Heart left ventricle (tissue), 16 donors: ENCODE results near the gene TMED3. TPM values are rescaled to one million over a fixed set of nuclear protein-coding genes. Genes with fewer than 3 reads are reported as not detected.
A peak's percentile ranks its signal among the peaks of the same experiment; 100 is the strongest.

Experiments
- ATAC-seq, 4 donors: fragments of 200-7000 bp; cut with Tn5 transposase; one replicate each; pipeline ENCODE4 v1.9.1; 2020 to 2022; ENCODE audit warnings: moderate library complexity in 4 of 4, mild to moderate bottlenecking in 3 of 4, moderate number of reproducible peaks in 1 of 4
- DNase-seq, 5 donors: peaks; one replicate each; pipeline ENCODE4 v3.0.0-alpha.2; 2020
- H3K27ac ChIP-seq, 12 donors: fragments of 200-600 bp; sonication (generic) in 4 of 12; one replicate each; pipeline versions ENCODE4 v1.5.0 to v1.8.0; 2016 to 2022; ENCODE audit warnings: mild to moderate bottlenecking in 2 of 12
- H3K27me3 ChIP-seq, 9 donors: fragments of 200-600 bp; sonication (generic) in 2 of 9; one replicate each; pipeline versions ENCODE4 v1.5.1 to v1.8.0; 2016 to 2022; ENCODE audit warnings: mild to moderate bottlenecking in 3 of 9
- H3K36me3 ChIP-seq, 9 donors: fragments of 200-600 bp; sonication (generic) in 2 of 9; one replicate each; pipeline versions ENCODE4 v1.5.0 to v1.8.0; 2018 to 2022; ENCODE audit warnings: mild to moderate bottlenecking in 2 of 9
- H3K4me1 ChIP-seq, 12 donors: fragments of 200-600 bp; sonication (generic) in 4 of 12; one replicate each; pipeline versions ENCODE4 v1.5.0 to v1.8.0; 2016 to 2022; ENCODE audit warnings: mild to moderate bottlenecking in 3 of 12
- H3K4me3 ChIP-seq, 12 donors: fragments of 200-600 bp; sonication (generic) in 4 of 12; one replicate each; pipeline versions ENCODE4 v1.5.0 to v1.8.0; 2017 to 2022; ENCODE audit warnings: mild to moderate bottlenecking in 9 of 12, moderate library complexity in 4 of 12
- H3K9me3 ChIP-seq, 12 donors: fragments of 200-600 bp; sonication (generic) in 4 of 12; one replicate each; pipeline versions ENCODE4 v1.5.0 to v1.8.0; 2016 to 2022; ENCODE audit warnings: mild to moderate bottlenecking in 1 of 12
- POLR2A ChIP-seq, 2 donors: fragments of 450-650 bp; IDR thresholded peaks; one replicate each; pipeline ENCODE4 v1.6.1; 2017; ENCODE audit warnings: antibody characterized with exemption in 2 of 2, mild to moderate bottlenecking in 2 of 2, moderate library complexity in 2 of 2
- WGBS, 4 donors: extraction: QIAGEN DNeasy Blood & Tissue Kit in 2 of 4; methylation state at CpG; one replicate each; pipeline versions ENCODE4 v1.1.5 to v1.1.7; 2013 to 2018; 5-methylcytosine and 5-hydroxymethylcytosine counted together
- intact Hi-C, 10 donors: fragments of 100-400 bp; cut with DNase I; formaldehyde crosslinking; loops; one replicate each; pipeline versions ENCODE4 v1.11.1 to v1.14.2; 2022
- polyA plus RNA-seq, 2 donors: library from polyadenylated mRNA; stranded (reverse); fragments of 200-250 nt; gene quantifications; one replicate each; pipeline ENCODE4 v1.2.3, GENCODE V29; 2013
- total RNA-seq, 9 donors: library from RNA; depleted of rRNA in 2 of 9; stranded (reverse); fragments of >200 nt in 2 of 9; fragmentation: NEBNext Ultra II Directional in 3 of 9; extraction: Animal tissue kit (Norgen Biotek cat#: 25700) in 3 of 9; gene quantifications; one replicate each; pipeline versions ENCODE4 v1.1.0 to v1.2.4, GENCODE V29; 2016 to 2023
- TF ChIP-seq, protein P1 (sequence below), 12 donors: fragments of 200-600 bp; sonication (generic) in 4 of 12; IDR thresholded peaks; one replicate each; pipeline versions ENCODE4 v1.5.0 to v1.8.0; 2018 to 2022; ENCODE audit warnings: antibody characterized with exemption in 12 of 12, mild to moderate bottlenecking in 5 of 12
- donor health status: ischemic (EF 13 %, LVEDD 7.1; RV severe dilation, severe dysfunction).
- donor health status: healthy with polysubstance abuse.
- donor health status: DM: no; HTN: yes; CAD: no.
- donor health status: DM: no; HTN: no; CAD: no.
- donor health status: ischemic (EF 25% LVEDD 6.9; RV normal size, moderate dysfunction).
- donor health status: ischemic (EF 25% LVEDD 5.7; RV mildly dilated, moderate dysfunction).
- donor health status: healthy.
- donor health status: DM: yes; HTN: yes; CAD: no.
- donor health status: ischemic (EF 35%, LVEDD 5.7; RV mildly dilated, moderate dysfunction).
- donor health status: nonischemic (EF 11% LVEDD 7.7; RV severe dilation, severe dysfunction).
- donor health status: DM: yes; HTN: yes; CAD: no.
- donor health status: PGD.
- donor health status: ischemic (EF 29% LVEDD 5.4; RV normal size, mild dysfunction).
- donor health status: nonischemic (EF 23%, LVEDD 6.1; RV moderate dilation, normal function).

Gene TMED3
- total and polyA plus RNA-seq, 11 donors: 16.5 to 48.2 (median 24.6) TPM

DNA sequence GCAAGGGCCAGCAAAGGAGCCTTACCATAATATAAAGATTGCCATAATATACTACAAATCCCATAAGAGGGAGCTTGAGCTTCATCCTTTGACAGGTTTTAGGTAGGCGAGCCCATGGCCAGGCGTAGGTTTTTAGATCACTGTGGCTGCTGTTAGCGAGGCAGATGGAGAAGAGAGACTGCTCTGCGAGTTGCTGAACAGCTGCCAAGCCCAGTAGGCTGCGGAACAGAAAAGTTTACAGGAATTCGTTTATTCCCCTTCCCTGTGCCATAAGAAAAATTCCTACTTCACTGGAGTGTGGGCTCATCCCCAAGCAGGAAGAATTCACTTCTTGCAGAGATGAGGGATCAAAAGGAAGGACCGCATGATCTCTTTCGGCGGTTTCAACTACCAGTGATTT, 30.5 kb downstream of the TMED3 start:
- Histone ChIP-seq H3K9me3 (peaks cover 0 to 4% (median 0%) of the 10 kb centered on the region in 12 donors), H3K4me1 (peaks cover 0 to 5% (median 0%) of the 10 kb centered on the region in 12 donors), H3K27me3 (no peaks in the 10 kb centered on the region), H3K27ac (no peak overlapping the region), H3K4me3 (no peak overlapping the region), H3K36me3 (no peaks in the 10 kb centered on the region)
- intact Hi-C loops: loop anchor here in 1 of 10 donors (5.0 kb wide), 1 partner anchor 511 kb away; no protein-coding TSS in a partner anchor
- DNase-seq: no peak
- WGBS, 4 donors: 29 to 39% (median 34%) methylated on average over 9 of the region's 9 CpGs
- TF ChIP-seq, protein P1, sequence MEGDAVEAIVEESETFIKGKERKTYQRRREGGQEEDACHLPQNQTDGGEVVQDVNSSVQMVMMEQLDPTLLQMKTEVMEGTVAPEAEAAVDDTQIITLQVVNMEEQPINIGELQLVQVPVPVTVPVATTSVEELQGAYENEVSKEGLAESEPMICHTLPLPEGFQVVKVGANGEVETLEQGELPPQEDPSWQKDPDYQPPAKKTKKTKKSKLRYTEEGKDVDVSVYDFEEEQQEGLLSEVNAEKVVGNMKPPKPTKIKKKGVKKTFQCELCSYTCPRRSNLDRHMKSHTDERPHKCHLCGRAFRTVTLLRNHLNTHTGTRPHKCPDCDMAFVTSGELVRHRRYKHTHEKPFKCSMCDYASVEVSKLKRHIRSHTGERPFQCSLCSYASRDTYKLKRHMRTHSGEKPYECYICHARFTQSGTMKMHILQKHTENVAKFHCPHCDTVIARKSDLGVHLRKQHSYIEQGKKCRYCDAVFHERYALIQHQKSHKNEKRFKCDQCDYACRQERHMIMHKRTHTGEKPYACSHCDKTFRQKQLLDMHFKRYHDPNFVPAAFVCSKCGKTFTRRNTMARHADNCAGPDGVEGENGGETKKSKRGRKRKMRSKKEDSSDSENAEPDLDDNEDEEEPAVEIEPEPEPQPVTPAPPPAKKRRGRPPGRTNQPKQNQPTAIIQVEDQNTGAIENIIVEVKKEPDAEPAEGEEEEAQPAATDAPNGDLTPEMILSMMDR (IDR thresholded peaks at IDR 0.05): no peak
- TF ChIP-seq POLR2A (IDR thresholded peaks at IDR 0.05): no peak
- ATAC-seq: no peak

DNA sequence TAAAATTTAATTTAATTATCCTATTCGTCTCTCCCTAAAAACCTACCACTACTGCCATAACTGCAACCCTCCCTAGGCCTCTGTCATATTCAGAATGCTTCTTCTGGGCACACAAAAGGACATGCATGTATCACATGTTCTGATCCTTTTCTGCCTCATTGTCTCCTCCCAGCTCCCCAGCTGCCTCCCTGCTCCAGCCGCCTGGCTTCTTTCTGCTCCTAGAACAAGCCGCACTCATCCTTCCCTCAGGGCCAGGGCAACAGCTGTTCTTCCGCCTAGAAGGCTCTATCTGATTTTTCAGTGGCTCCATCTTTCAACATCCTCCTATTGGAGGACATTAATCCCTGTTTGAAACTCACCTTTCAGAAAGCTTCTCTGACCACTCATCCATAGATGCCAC, 38.6 kb downstream of the TMED3 start:
- Histone ChIP-seq H3K36me3 (no peaks in the 10 kb centered on the region), H3K4me1 (peaks cover 0 to 6% (median 0%) of the 10 kb centered on the region in 12 donors), H3K9me3 (no peaks in the 10 kb centered on the region), H3K27ac (no peak overlapping the region), H3K27me3 (no peaks in the 10 kb centered on the region), H3K4me3 (no peak overlapping the region)
- ATAC-seq: peak in 1 of 4 donors; percentile 46
- no peak for DNase-seq
- intact Hi-C loops: no loop called here
- 67 to 81% (median 77%) methylated on average over 4 of the region's 4 CpGs for WGBS, 4 donors
- TF ChIP-seq POLR2A (IDR thresholded peaks at IDR 0.05): no peak
- TF ChIP-seq, protein P1 (IDR thresholded peaks at IDR 0.05): no peak

DNA sequence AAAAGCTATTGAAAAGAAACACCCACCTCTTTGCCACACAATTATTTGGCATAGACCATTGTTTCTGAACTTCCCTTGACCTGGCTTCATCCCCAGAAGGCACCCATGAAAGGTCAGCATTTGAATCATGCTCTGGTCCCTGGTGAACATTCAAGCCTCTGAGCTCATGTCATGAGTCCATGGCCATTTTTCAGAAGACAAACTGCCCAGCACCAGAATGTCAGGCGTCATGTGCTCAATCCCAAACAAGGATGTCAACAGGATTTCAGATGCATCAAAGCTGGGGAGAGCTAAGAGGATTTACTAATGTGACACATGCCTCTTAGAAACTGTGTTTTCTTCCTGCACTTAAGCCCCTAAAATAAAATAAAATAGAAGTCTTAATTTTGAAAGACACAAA, 41.3 kb downstream of the TMED3 start:
- H3K27me3 ChIP-seq: no peaks in the 10 kb centered on the region
- 87 to 100% (median 88%) methylated on average over 1 of the region's 1 CpG for WGBS, 4 donors
- no peaks in the 10 kb centered on the region for H3K36me3 ChIP-seq
- intact Hi-C loops: no loop called here
- DNase-seq: no peak
- H3K9me3 ChIP-seq: no peaks in the 10 kb centered on the region
- TF ChIP-seq POLR2A (IDR thresholded peaks at IDR 0.05): no peak
- TF ChIP-seq, protein P1 (IDR thresholded peaks at IDR 0.05): no peak
- H3K27ac ChIP-seq: no peak overlapping the region
- no peak for ATAC-seq
- H3K4me1 ChIP-seq: peaks cover 0 to 6% (median 0%) of the 10 kb centered on the region in 12 donors
- H3K4me3 ChIP-seq: no peak overlapping the region

DNA sequence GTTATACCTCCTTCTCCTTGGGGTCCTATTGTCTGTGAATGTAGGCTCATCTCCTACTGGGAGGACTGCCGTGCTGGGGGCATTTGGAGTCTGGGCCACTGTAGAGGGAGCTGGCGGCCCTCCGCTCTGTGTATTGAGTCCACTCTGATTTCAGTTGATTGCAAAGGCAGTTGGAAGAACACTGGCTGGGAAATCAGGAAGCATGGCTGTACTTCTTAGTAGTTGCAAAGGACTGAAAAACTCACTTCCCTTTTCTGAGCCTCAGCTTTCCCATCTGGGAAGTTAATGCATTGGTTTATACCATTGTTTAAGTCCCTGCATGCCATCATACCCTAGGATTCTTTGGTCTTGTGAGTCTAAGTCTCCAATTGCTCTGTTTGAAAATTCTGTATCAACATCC, 46.7 kb downstream of the TMED3 start:
- Histone ChIP-seq H3K27me3 (no peaks in the 10 kb centered on the region), H3K4me1 (no peaks in the 10 kb centered on the region), H3K27ac (no peak overlapping the region), H3K4me3 (no peak overlapping the region), H3K9me3 (no peaks in the 10 kb centered on the region), H3K36me3 (no peaks in the 10 kb centered on the region)
- WGBS, 4 donors: 90 to 95% (median 93%) methylated on average over 3 of the region's 3 CpGs
- intact Hi-C loops: no loop called here
- ATAC-seq: no peak
- TF ChIP-seq POLR2A (IDR thresholded peaks at IDR 0.05): no peak
- TF ChIP-seq, protein P1 (IDR thresholded peaks at IDR 0.05): no peak
- no peak for DNase-seq
